Chondrocyte (in vitro differentiated cells): Measurements from ENCODE around the gene JPH3. TPM values are rescaled to one million over a fixed set of nuclear protein-coding genes. Genes with fewer than 3 reads are reported as not detected.

Source experiments
- DNase-seq: peaks from one replicate; pipeline ENCODE4 v3.0.0; 2021; ENCODE audit warnings: mixed read lengths, low spot score
- H3K27ac Mint-ChIP-seq: one replicate; pipeline ENCODE4 v1.8.0; 2021; ENCODE audit warnings: mild to moderate bottlenecking, moderate library complexity, mixed read lengths; ENCODE audit not compliant: unreplicated experiment
- H3K27me3 Mint-ChIP-seq: 2 replicates; pipeline ENCODE4 v1.8.0; 2021; ENCODE audit warnings: low read depth, mixed read lengths
- H3K36me3 Mint-ChIP-seq: 2 replicates; pipeline ENCODE4 v1.8.0; 2021; ENCODE audit warnings: low read depth, mixed read lengths
- H3K4me1 Mint-ChIP-seq: 2 replicates; pipeline ENCODE4 v1.8.0; 2021; ENCODE audit warnings: low read depth, mild to moderate bottlenecking, mixed read lengths
- H3K4me3 Mint-ChIP-seq: one replicate; pipeline ENCODE4 v1.8.0; 2021; ENCODE audit warnings: mild to moderate bottlenecking, moderate library complexity, mixed read lengths; ENCODE audit not compliant: unreplicated experiment
- H3K9me3 Mint-ChIP-seq: 2 replicates; pipeline ENCODE4 v1.8.0; 2021; ENCODE audit warnings: low read depth, mixed read lengths
- total RNA-seq: library from RNA; stranded (reverse); gene quantifications from 3 replicates; pipeline ENCODE4 v1.2.1, GENCODE V29; 2021
- TF ChIP-seq, protein P1 (sequence below): fragments of 200-600 bp; sonication (generic); IDR thresholded peaks from 2 replicates; pipeline ENCODE4 v1.5.0; 2021; ENCODE audit warnings: antibody characterized with exemption, mild to moderate bottlenecking, moderate library complexity

The JPH3 gene
- total RNA-seq, 1 donor from 2014 or later: 1.2 TPM

DNA sequence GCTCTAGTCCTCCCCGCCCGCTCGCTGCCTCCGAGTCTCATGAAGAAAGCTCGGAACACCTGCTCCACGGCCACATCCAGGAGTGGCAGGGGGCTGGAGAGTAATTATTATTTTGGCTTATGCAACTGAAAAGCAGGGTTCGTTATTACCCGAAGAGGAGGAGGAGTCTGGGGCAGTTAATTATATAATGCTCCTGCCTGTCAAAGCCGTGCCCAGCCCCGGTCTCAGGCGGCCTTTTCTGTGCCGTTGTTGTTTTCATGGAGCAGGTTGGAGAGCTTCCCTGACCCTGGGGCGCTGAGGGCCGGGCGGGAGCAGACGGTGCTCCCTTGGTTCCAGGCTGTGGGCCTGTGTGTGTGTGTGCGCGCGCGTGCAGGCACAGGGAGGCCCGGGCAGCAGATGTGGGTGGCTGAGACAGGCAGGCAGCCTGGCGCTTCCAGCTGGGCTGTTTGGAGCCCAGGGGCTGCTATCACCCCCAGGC lies 2.4 kb downstream of the JPH3 start:
- no peak for DNase-seq
- Mint-ChIP-seq H3K4me3 (no peak overlapping the region), H3K27me3 (peaks cover 72% of the 10 kb centered on the region), H3K4me1 (peaks cover 17% of the 10 kb centered on the region), H3K27ac (no peak overlapping the region), H3K36me3 (peaks cover 1% of the 10 kb centered on the region), H3K9me3 (no peaks in the 10 kb centered on the region)
- TF ChIP-seq, protein P1, sequence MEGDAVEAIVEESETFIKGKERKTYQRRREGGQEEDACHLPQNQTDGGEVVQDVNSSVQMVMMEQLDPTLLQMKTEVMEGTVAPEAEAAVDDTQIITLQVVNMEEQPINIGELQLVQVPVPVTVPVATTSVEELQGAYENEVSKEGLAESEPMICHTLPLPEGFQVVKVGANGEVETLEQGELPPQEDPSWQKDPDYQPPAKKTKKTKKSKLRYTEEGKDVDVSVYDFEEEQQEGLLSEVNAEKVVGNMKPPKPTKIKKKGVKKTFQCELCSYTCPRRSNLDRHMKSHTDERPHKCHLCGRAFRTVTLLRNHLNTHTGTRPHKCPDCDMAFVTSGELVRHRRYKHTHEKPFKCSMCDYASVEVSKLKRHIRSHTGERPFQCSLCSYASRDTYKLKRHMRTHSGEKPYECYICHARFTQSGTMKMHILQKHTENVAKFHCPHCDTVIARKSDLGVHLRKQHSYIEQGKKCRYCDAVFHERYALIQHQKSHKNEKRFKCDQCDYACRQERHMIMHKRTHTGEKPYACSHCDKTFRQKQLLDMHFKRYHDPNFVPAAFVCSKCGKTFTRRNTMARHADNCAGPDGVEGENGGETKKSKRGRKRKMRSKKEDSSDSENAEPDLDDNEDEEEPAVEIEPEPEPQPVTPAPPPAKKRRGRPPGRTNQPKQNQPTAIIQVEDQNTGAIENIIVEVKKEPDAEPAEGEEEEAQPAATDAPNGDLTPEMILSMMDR: no peak

DNA sequence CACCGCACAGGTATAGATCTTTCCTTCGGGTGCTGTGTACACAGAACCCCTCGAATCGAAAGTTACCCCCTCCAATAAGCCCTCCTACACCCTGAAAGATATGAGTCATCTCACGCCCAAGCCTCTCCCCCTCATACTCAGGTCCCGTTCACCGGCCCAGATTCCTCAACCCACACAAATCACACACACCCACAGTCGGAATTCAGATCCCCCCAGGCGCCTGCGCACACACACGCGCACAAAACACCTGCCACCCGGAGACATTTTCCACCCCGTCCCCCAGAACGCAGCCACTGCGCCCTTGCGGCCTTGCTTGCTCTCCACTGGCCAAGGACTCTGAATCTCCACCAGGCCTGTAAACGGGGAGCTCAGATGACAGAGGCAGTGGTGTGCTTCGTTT lies 4.9 kb downstream of the JPH3 start:
- TF ChIP-seq, protein P1: no peak
- peaks cover 1% of the 10 kb centered on the region for H3K36me3 Mint-ChIP-seq
- H3K4me3 Mint-ChIP-seq: no peak overlapping the region
- H3K4me1 Mint-ChIP-seq: peaks cover 13% of the 10 kb centered on the region
- peaks cover 72% of the 10 kb centered on the region for H3K27me3 Mint-ChIP-seq
- H3K9me3 Mint-ChIP-seq: no peaks in the 10 kb centered on the region
- H3K27ac Mint-ChIP-seq: no peak overlapping the region
- DNase-seq: peak; percentile 41

DNA sequence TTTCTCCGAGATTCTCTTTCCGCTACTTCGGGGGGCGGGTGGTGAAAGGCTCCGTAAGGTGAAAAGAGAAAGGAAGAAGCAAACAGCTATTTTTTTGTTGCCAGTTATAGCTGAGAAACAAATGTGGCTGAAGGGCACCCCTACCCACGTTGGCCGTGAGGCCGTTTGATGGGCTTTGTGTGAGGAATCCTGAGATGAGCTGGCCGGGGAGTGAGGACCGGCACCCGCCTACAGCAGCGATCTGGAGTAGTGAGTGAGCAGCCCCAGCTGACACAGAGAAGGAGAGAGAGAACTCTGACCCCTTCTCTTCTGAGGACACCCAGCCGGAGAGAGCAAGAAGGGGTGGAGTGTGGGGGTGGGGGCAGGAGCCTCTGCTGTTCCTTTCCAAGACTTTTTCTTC lies 5.6 kb downstream of the JPH3 start:
- peak; percentile 37 for DNase-seq
- no peak overlapping the region for H3K27ac Mint-ChIP-seq
- peaks cover 1% of the 10 kb centered on the region for H3K36me3 Mint-ChIP-seq
- no peak overlapping the region for H3K4me3 Mint-ChIP-seq
- H3K27me3 Mint-ChIP-seq: peaks cover 72% of the 10 kb centered on the region
- H3K9me3 Mint-ChIP-seq: no peaks in the 10 kb centered on the region
- peaks cover 12% of the 10 kb centered on the region for H3K4me1 Mint-ChIP-seq
- TF ChIP-seq, protein P1: no peak

DNA sequence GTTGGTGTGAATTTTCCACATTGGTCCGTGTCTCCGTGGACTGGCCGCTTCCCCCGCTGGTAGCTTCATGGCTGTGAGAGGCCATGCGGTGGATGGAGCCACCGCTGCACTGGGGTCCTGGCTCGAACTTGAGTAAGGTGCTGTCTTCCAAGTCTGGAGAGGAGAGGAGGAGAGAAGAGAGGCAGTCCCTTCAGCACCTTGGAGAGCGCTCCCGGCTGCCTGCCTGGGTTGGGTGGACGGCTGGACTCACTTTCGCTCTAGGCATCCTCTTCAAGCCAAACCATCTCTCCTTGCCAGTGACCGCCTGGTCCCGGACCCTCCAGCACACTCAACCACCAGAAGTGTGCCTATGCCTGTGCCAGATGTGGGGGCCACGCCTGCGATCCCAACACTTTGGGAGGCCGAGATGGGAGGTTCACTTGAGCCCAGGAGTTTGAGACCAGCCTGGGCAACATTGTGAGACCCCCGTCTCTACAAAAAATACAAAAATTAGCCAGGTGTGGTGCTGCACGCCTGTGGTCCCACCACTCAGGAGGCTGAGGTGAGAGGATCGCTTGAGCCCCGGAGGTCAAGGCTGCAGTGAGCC lies 6.2 kb downstream of the JPH3 start:
- peaks cover 1% of the 10 kb centered on the region for H3K36me3 Mint-ChIP-seq
- H3K9me3 Mint-ChIP-seq: no peaks in the 10 kb centered on the region
- peaks cover 66% of the 10 kb centered on the region for H3K27me3 Mint-ChIP-seq
- H3K4me3 Mint-ChIP-seq: no peak overlapping the region
- H3K27ac Mint-ChIP-seq: no peak overlapping the region
- H3K4me1 Mint-ChIP-seq: peaks cover 7% of the 10 kb centered on the region
- DNase-seq: peak; percentile 92
- TF ChIP-seq, protein P1: no peak

DNA sequence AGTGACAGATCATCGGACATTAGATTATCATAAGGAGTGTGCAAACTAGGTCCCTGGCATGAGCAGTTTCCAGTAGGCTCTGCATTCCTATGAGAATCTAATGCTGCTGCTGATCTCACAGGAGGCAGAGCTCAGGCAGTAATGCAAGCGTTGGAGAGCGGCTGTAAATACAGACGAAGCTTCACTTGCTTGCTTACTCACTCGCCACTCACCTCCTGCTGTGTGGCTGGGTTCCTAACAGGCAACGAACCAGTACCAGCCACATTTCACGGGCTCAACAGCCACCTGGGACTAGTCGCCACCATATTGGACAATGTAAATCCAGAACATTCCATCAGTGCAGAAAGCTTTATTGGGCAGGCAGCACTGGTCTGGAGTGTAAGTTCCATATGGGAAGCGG lies 7.7 kb downstream of the JPH3 start:
- Mint-ChIP-seq H3K9me3 (no peaks in the 10 kb centered on the region), H3K4me1 (no peaks in the 10 kb centered on the region)
- TF ChIP-seq, protein P1: no peak

More for the DNA sequence above, 7.7 kb downstream of the JPH3 start:
- Mint-ChIP-seq H3K4me3 (no peak overlapping the region), H3K36me3 (no peaks in the 10 kb centered on the region), H3K27me3 (peaks cover 53% of the 10 kb centered on the region), H3K27ac (no peak overlapping the region)
- DNase-seq: peak; percentile 25
